NCI-H774 (cell line): ENCODE data around the gene DQX1.
A peak's percentile ranks its signal among the peaks of the same experiment; 100 is the strongest.

Experiments
- DNase-seq: peaks from one replicate; lab custom pipeline; 2025; lab: John Stamatoyannopoulos, UW

DQX1 gene

GRCh38 chr2:74553892-74554819 is 28.1 kb upstream of the DQX1 start, which contains the start of the genes DOK1 and LOXL3:
TSS of gene DOK1 (plus strand) at chr2:74554720. CDS start at chr2:74554755, 35 bp downstream.
TSS of gene LOXL3 (minus strand) at chr2:74553942. CDS start at chr2:74552634, 1,308 bp downstream.
- DNase-seq = peak; percentile 71

GRCh38 chr2:74552914-74553811 is 27.1 kb upstream of the DQX1 start:
- DNase-seq = no peak

GRCh38 chr2:74551942-74552913 is 26.2 kb upstream of the DQX1 start:
- no peak for DNase-seq

GRCh38 chr2:74551530-74551929 is 25.5 kb upstream of the DQX1 start:
- no peak for DNase-seq

GRCh38 chr2:74550231-74550630 is 24.2 kb upstream of the DQX1 start:
- no peak for DNase-seq

- peak; percentile 56 for DNase-seq
These were observed 23.1 kb upstream of the DQX1 start for GRCh38 chr2:74548900-74549826.

- DNase-seq = no peak
These were observed 22.4 kb upstream of the DQX1 start for GRCh38 chr2:74548285-74548899.

GRCh38 chr2:74546004-74546403 is 20.0 kb upstream of the DQX1 start:
- DNase-seq = no peak

GRCh38 chr2:74544634-74545033 is 18.6 kb upstream of the DQX1 start:
- DNase-seq = no peak

GRCh38 chr2:74542978-74543377 is 16.9 kb upstream of the DQX1 start:
- DNase-seq = no peak

GRCh38 chr2:74540291-74540690 is 14.3 kb upstream of the DQX1 start:
- DNase-seq = no peak

GRCh38 chr2:74538881-74539339 is 12.9 kb upstream of the DQX1 start:
- DNase-seq = no peak

- DNase-seq = no peak
These were observed 11.1 kb upstream of the DQX1 start for GRCh38 chr2:74537140-74537539.

GRCh38 chr2:74536166-74536950 is 10.3 kb upstream of the DQX1 start:
- DNase-seq = no peak

- DNase-seq = no peak
These were observed 9.5 kb upstream of the DQX1 start for GRCh38 chr2:74535440-74535965.

GRCh38 chr2:74534411-74534810 is 8.4 kb upstream of the DQX1 start:
- DNase-seq = no peak

GRCh38 chr2:74533464-74533863 is 7.4 kb upstream of the DQX1 start:
- DNase-seq = no peak

GRCh38 chr2:74532222-74532621 is 6.2 kb upstream of the DQX1 start:
- no peak for DNase-seq

GRCh38 chr2:74531666-74532065 is 5.6 kb upstream of the DQX1 start:
- DNase-seq = no peak
